ENCODE data around the gene INSYN2A. TPM values are rescaled to one million over a fixed set of nuclear protein-coding genes. Genes with fewer than 3 reads are reported as not detected.

The INSYN2A gene, protein sequence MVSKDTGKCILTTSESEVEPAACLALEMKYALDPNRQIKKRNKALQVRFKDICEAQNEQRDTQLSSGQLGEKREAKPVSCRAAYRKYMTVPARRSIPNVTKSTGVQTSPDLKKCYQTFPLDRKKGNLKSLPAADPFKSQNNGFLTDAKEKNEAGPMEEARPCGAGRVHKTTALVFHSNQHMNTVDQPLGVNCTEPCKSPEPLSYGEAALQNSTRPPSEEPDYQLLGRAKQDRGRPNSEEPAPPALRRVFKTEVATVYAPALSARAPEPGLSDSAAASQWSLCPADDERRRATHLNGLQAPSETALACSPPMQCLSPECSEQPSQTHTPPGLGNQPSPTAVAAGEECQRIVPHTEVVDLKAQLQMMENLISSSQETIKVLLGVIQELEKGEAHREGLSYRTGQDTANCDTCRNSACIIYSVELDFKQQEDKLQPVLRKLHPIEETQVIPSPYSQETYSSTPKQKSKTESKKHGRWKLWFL
- total RNA-seq = 4.6 and 5.3 TPM in 2 replicates
- long read RNA-seq, partial matches to known transcripts = 1 of 12 reads
- long read RNA-seq, other reads (novel, unspliced or antisense) = 11 of 12 reads

DNA sequence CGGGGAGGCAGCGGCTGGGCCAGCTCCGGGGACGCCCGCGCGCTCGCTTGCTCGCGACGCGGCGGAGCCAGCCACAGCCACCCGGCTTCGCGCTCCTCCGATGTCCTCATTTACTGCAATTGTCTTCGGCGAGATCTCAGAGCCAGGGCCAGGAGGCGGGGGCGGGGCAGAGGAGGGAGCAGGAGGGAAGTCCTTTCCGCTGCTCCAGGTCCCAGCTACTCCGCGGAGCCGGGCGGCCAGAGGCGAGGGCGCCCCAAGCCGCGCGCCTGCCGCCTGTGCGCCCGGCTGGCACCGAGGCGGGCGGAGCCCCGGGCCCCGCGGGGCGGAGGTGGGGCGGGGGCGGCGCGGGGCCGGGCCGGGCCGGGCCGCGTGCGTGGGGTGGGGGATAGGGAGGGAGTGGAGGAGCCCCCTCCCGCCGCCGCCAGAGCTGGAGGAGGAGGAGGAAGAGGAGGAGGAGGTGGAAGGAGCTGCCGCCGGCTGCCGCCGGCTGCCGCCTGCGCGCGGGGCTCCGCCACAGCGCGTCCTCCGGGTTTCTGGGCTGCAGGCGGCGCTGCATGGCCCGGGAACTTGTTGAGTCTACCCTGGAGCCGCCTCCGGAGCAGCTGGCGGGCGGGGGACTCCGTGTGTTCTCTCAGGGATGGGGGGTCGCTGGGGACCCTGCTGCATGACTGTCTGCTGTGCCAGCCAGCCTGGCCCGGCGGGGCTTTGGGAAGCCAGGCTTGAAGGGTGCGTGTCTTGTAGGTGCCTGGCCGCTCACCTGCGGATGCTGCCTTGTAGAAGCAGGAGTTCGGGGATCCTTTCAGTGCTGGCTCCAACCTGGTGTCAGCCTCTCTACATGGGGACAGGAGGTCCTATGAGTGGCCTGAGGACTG, at the start of gene INSYN2A:
INSYN2A (minus strand) TSS at position 310 of the 872 bp plus-strand sequence. CDS start 20,196 bp downstream, outside the sequence.
- peak within 1 kb of the TSS; percentile 50 for H3K27ac Mint-ChIP-seq (ENCODE audit: unreplicated experiment)
- TF ChIP-seq CTCF (IDR thresholded peaks at IDR 0.05) = peak; percentile 62
- H3K9me3 Mint-ChIP-seq (ENCODE audit: unreplicated experiment) = no peaks in the 10 kb centered on the region
- no peaks in the 10 kb centered on the region for H3K27me3 Mint-ChIP-seq (ENCODE audit: unreplicated experiment)
- H3K4me3 Mint-ChIP-seq (ENCODE audit: unreplicated experiment) = peak within 1 kb of the TSS; percentile 76
- H3K4me1 Mint-ChIP-seq (ENCODE audit: unreplicated experiment) = peaks cover 14% of the 10 kb centered on the region
- DNase-seq (ENCODE audit: extremely low spot score, unreplicated experiment) = peak; percentile 84
- H3K36me3 Mint-ChIP-seq (ENCODE audit: unreplicated experiment) = no peaks in the 10 kb centered on the region

DNA sequence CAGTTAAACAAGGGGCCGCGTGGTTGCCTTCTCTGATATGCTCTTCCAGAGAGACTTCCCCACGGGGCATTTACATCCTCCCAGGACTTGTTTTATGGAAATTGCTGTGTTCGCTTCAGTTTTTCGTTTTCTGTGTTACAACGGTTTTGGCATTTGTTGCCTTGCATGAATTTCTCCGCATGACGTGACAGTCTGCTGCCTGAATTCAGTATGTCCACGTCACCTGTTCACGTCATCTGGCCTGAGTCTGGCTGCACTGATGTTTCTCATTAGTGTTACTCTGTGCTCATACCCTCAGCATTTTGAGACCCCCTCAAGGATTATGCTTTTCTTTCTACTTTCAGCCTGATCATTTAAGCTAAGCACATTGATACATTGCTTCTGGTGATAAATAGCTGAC, 49.1 kb upstream of the INSYN2A start:
- DNase-seq (ENCODE audit: extremely low spot score, unreplicated experiment) = no peak
- Mint-ChIP-seq H3K27me3 (ENCODE audit: unreplicated experiment) (no peaks in the 10 kb centered on the region), H3K4me1 (ENCODE audit: unreplicated experiment) (peaks cover 2% of the 10 kb centered on the region), H3K4me3 (ENCODE audit: unreplicated experiment) (no peak overlapping the region), H3K36me3 (ENCODE audit: unreplicated experiment) (peaks cover 17% of the 10 kb centered on the region), H3K27ac (ENCODE audit: unreplicated experiment) (no peak overlapping the region), H3K9me3 (ENCODE audit: unreplicated experiment) (no peaks in the 10 kb centered on the region)
- TF ChIP-seq CTCF (IDR thresholded peaks at IDR 0.05) = no peak

DNA sequence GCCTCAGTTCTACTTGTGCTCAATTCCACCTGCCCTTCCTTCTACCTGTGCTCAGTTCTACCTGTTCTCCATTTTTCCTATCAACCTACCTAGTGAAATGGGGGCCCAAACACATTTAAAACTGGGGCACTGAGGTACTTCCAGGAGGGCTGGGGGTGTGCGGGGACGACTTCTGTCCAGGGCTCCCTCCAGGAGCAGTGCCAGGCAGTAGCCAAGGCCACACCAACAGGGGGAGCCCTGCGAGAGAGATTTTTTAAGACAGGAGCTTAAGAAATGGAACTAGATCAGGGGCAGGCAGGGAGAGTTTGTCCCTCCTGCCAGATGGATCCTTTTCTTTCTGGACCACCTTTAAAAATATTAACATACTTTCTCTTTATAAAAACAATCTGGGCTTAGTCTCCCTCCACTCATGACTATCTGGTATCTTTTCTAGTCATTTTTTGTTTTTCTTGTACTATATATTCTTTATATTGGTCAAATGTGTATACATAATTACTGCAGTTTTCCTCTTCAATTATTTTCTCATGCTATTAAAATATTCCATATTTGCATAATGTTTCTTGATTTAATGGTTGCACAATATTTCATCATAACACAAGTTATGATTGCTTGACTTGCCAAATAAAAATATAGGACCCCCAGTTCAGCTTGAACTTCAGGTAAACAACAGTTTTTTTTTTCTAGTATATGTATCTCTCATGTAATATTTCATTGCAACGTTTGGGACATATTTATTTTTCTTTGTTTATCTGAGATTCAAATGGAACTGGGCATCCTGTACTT, 47.3 kb upstream of the INSYN2A start:
- peak; percentile 62 for TF ChIP-seq CTCF (IDR thresholded peaks at IDR 0.05)
- no peaks in the 10 kb centered on the region for H3K9me3 Mint-ChIP-seq (ENCODE audit: unreplicated experiment)
- no peak for DNase-seq (ENCODE audit: extremely low spot score, unreplicated experiment)
- H3K36me3 Mint-ChIP-seq (ENCODE audit: unreplicated experiment) = peaks cover 14% of the 10 kb centered on the region
- H3K27ac Mint-ChIP-seq (ENCODE audit: unreplicated experiment) = no peak overlapping the region
- peaks cover 2% of the 10 kb centered on the region for H3K4me1 Mint-ChIP-seq (ENCODE audit: unreplicated experiment)
- no peaks in the 10 kb centered on the region for H3K27me3 Mint-ChIP-seq (ENCODE audit: unreplicated experiment)
- no peak overlapping the region for H3K4me3 Mint-ChIP-seq (ENCODE audit: unreplicated experiment)

- no peak overlapping the region for H3K4me3 Mint-ChIP-seq (ENCODE audit: unreplicated experiment)
- DNase-seq (ENCODE audit: extremely low spot score, unreplicated experiment) = no peak
- H3K4me1 Mint-ChIP-seq (ENCODE audit: unreplicated experiment) = peaks cover 2% of the 10 kb centered on the region
- H3K36me3 Mint-ChIP-seq (ENCODE audit: unreplicated experiment) = peaks cover 11% of the 10 kb centered on the region
- TF ChIP-seq CTCF (IDR thresholded peaks at IDR 0.05) = no peak
- H3K9me3 Mint-ChIP-seq (ENCODE audit: unreplicated experiment) = no peaks in the 10 kb centered on the region
- no peak overlapping the region for H3K27ac Mint-ChIP-seq (ENCODE audit: unreplicated experiment)
- no peaks in the 10 kb centered on the region for H3K27me3 Mint-ChIP-seq (ENCODE audit: unreplicated experiment)
Measured at GRCh38 chr10:127242914-127243313, 46.5 kb upstream of the INSYN2A start.

Measured in osteocyte (in vitro differentiated cells).